GM19240 (cell line): ENCODE measurements around the gene DCK.
"Not testable (repeated sequence)": the region's sequence is repeated elsewhere in the genome, so short reads cannot be mapped to it uniquely, and the experiment has no call there.

Experiments used
- DNase-seq: peaks from one replicate; pipeline ENCODE4 v3.0.0; 2011; ENCODE audit warnings: low spot score; ENCODE audit not compliant: insufficient read length

The DCK gene

GRCh38 chr4:70999639-71000038 lies 6.2 kb downstream of the DCK start:
- not testable (repeated sequence) for DNase-seq

GRCh38 chr4:71001363-71001762 lies 7.9 kb downstream of the DCK start:
- not testable (repeated sequence) for DNase-seq

- no peak for DNase-seq
Measured at GRCh38 chr4:71004281-71004851, 10.9 kb downstream of the DCK start.

- DNase-seq: not testable (repeated sequence)
Measured at GRCh38 chr4:71005025-71005424, 11.6 kb downstream of the DCK start.

- peak; percentile 6 for DNase-seq
Measured at GRCh38 chr4:71006203-71006907, 12.9 kb downstream of the DCK start.

- no peak for DNase-seq
Measured at GRCh38 chr4:71008196-71008595, 14.7 kb downstream of the DCK start.

GRCh38 chr4:71009086-71009485 lies 15.6 kb downstream of the DCK start:
- no peak for DNase-seq

GRCh38 chr4:71009890-71010588 lies 16.6 kb downstream of the DCK start:
- peak; percentile 8 for DNase-seq

GRCh38 chr4:71011451-71011850 lies 18.0 kb downstream of the DCK start:
- no peak for DNase-seq

GRCh38 chr4:71017391-71017790 lies 23.9 kb downstream of the DCK start:
- not testable (repeated sequence) for DNase-seq

GRCh38 chr4:71020611-71021010 lies 27.2 kb downstream of the DCK start:
- DNase-seq: no peak

- DNase-seq: no peak
Measured at GRCh38 chr4:71025654-71026053, 32.2 kb downstream of the DCK start.

GRCh38 chr4:71026086-71026485 lies 32.6 kb downstream of the DCK start:
- no peak for DNase-seq

GRCh38 chr4:71027611-71028010 lies 34.2 kb downstream of the DCK start:
- no peak for DNase-seq

GRCh38 chr4:71029504-71029903 lies 36.1 kb downstream of the DCK start:
- DNase-seq: no peak

GRCh38 chr4:71032106-71032505 lies 38.7 kb downstream of the DCK start:
- DNase-seq: not testable (repeated sequence)

GRCh38 chr4:71045256-71045655 lies 51.8 kb downstream of the DCK start:
- DNase-seq: no peak

- DNase-seq: no peak
Measured at GRCh38 chr4:71049395-71049794, 55.9 kb downstream of the DCK start.

GRCh38 chr4:71050809-71051208 lies 57.4 kb downstream of the DCK start:
- no peak for DNase-seq

- no peak for DNase-seq
Measured at GRCh38 chr4:71052034-71052433, 58.6 kb downstream of the DCK start.

- DNase-seq: no peak
Measured at GRCh38 chr4:71052716-71053115, 59.3 kb downstream of the DCK start.

GRCh38 chr4:71053613-71054012 lies 60.2 kb downstream of the DCK start:
- not testable (repeated sequence) for DNase-seq

GRCh38 chr4:71059573-71059972 lies 66.1 kb downstream of the DCK start:
- not testable (repeated sequence) for DNase-seq
